WTC11 (cell line): ENCODE data around the gene HEBP1. TPM values are rescaled to one million over a fixed set of nuclear protein-coding genes. Genes with fewer than 3 reads are reported as not detected.

ENCODE experiments used
- ATAC-seq: fragments of 200-7000 bp; cut with Tn5 transposase; 2 replicates; pipeline ENCODE4 v1.10.0; 2021; ENCODE audit warnings: mild to moderate bottlenecking, moderate library complexity
- CTCF ChIA-PET: fragments of 300-600 bp; sonication (Branson Sonifier 250); formaldehyde crosslinking; loops from one replicate; lab custom pipeline; 2021; ENCODE audit warnings: antibody characterized with exemption; lab: Charles Lee
- POLR2A ChIA-PET: fragments of 350-600 bp; sonication (Branson Sonifier 250); formaldehyde crosslinking; loops from one replicate; lab custom pipeline; 2021; ENCODE audit warnings: antibody characterized with exemption; lab: Charles Lee
- DNase-seq: peaks from one replicate; pipeline ENCODE4 v3.0.0; 2021; ENCODE audit warnings: low spot score
- H3K27ac Mint-ChIP-seq: 2 replicates; pipeline ENCODE4 v1.8.0; 2021; ENCODE audit warnings: mixed read lengths
- H3K27me3 Mint-ChIP-seq: 2 replicates; pipeline ENCODE4 v1.8.0; 2021; ENCODE audit warnings: low read depth, mild to moderate bottlenecking, moderate library complexity, mixed read lengths
- H3K36me3 Mint-ChIP-seq: 2 replicates; pipeline ENCODE4 v1.8.0; 2021; ENCODE audit warnings: mixed read lengths
- H3K4me1 Mint-ChIP-seq: 2 replicates; pipeline ENCODE4 v1.8.0; 2022; ENCODE audit warnings: mixed read lengths
- H3K4me3 Mint-ChIP-seq: 2 replicates; pipeline ENCODE4 v1.8.0; 2021; ENCODE audit warnings: mild to moderate bottlenecking, moderate library complexity, mixed read lengths
- H3K9me3 Mint-ChIP-seq: 2 replicates; pipeline ENCODE4 v1.8.0; 2021; ENCODE audit warnings: mixed read lengths
- ATF3 ChIP-seq: sonication (generic); formaldehyde crosslinking; conservative IDR thresholded peaks from 2 replicates; pipeline ENCODE4 v1.8.1; 2022; ENCODE audit warnings: mild to moderate bottlenecking, missing genetic modification reagents
- CREM ChIP-seq: sonication (generic); formaldehyde crosslinking; IDR thresholded peaks from 2 replicates; pipeline ENCODE4 v1.8.1; 2022; ENCODE audit warnings: mild to moderate bottlenecking, missing genetic modification reagents, moderate library complexity
- CTCF ChIP-seq: fragments of 200-600 bp; IDR thresholded peaks from 2 replicates; pipeline ENCODE4 v1.8.0; 2022; ENCODE audit warnings: antibody characterized with exemption
- ESRRA ChIP-seq: sonication (generic); formaldehyde crosslinking; IDR thresholded peaks from 2 replicates; pipeline ENCODE4 v1.8.1; 2022; ENCODE audit warnings: mild to moderate bottlenecking, missing genetic modification reagents, borderline replicate concordance
- ETV6 ChIP-seq: sonication (generic); formaldehyde crosslinking; IDR thresholded peaks from 2 replicates; pipeline ENCODE4 v1.8.1; 2022; ENCODE audit warnings: mild to moderate bottlenecking, missing genetic modification reagents
- GRHL2 ChIP-seq: fragments of 250-450 bp; sonication (Bioruptor Pico); IDR thresholded peaks from 2 replicates; pipeline ENCODE4 v1.8.0; 2022; ENCODE audit warnings: mild to moderate bottlenecking, moderate library complexity; ENCODE audit not compliant: insufficient replicate concordance, severe bottlenecking
- HMGXB4 ChIP-seq: sonication (generic); formaldehyde crosslinking; IDR thresholded peaks from 2 replicates; pipeline ENCODE4 v1.8.1; 2023; ENCODE audit warnings: mild to moderate bottlenecking, moderate library complexity, missing genetic modification reagents
- KAT7 ChIP-seq: sonication (generic); formaldehyde crosslinking; IDR thresholded peaks from 2 replicates; pipeline ENCODE4 v1.8.1; 2023; ENCODE audit warnings: missing genetic modification reagents, mild to moderate bottlenecking, borderline replicate concordance
- MAX ChIP-seq: sonication (generic); formaldehyde crosslinking; IDR thresholded peaks from 2 replicates; pipeline ENCODE4 v1.8.0; 2022; ENCODE audit warnings: mild to moderate bottlenecking, missing genetic modification reagents
- MYBL2 ChIP-seq: sonication (generic); formaldehyde crosslinking; IDR thresholded peaks from 2 replicates; pipeline ENCODE4 v1.8.1; 2023; ENCODE audit warnings: mild to moderate bottlenecking, moderate library complexity, missing genetic modification reagents
- NFE2L1 ChIP-seq: sonication (generic); formaldehyde crosslinking; IDR thresholded peaks from 2 replicates; pipeline ENCODE4 v1.8.1; 2023; ENCODE audit warnings: missing genetic modification reagents
- NFYB ChIP-seq: sonication (generic); formaldehyde crosslinking; conservative IDR thresholded peaks from 2 replicates; pipeline ENCODE4 v1.8.0; 2022; ENCODE audit warnings: low read depth, missing genetic modification reagents
- NR1H2 ChIP-seq: sonication (generic); formaldehyde crosslinking; IDR thresholded peaks from 2 replicates; pipeline ENCODE4 v1.9.0; 2021; ENCODE audit warnings: mild to moderate bottlenecking, moderate library complexity, missing genetic modification reagents
- NR2C2 ChIP-seq: sonication (generic); formaldehyde crosslinking; IDR thresholded peaks from 2 replicates; pipeline ENCODE4 v1.8.0; 2022; ENCODE audit warnings: mild to moderate bottlenecking, missing genetic modification reagents
- RELA ChIP-seq: sonication (generic); formaldehyde crosslinking; IDR thresholded peaks from 2 replicates; pipeline ENCODE4 v1.8.1; 2022; ENCODE audit warnings: missing genetic modification reagents, mild to moderate bottlenecking, borderline replicate concordance
- RORB ChIP-seq: fragments of 250-450 bp; sonication (Bioruptor Pico); IDR thresholded peaks from 2 replicates; pipeline ENCODE4 v1.9.0; 2021; ENCODE audit warnings: mild to moderate bottlenecking
- STAT6 ChIP-seq: sonication (generic); formaldehyde crosslinking; conservative IDR thresholded peaks from 2 replicates; pipeline ENCODE4 v1.8.1; 2023; ENCODE audit warnings: mild to moderate bottlenecking, low read depth, missing genetic modification reagents, moderate library complexity
- TP53 ChIP-seq: sonication (generic); formaldehyde crosslinking; IDR thresholded peaks from 2 replicates; pipeline ENCODE4 v1.8.1; 2023; ENCODE audit warnings: mild to moderate bottlenecking, missing genetic modification reagents
- ZBTB43 ChIP-seq: sonication (generic); formaldehyde crosslinking; IDR thresholded peaks from 2 replicates; pipeline ENCODE4 v1.8.1; 2023; ENCODE audit warnings: mild to moderate bottlenecking, missing genetic modification reagents
- ZNF121 ChIP-seq: sonication (generic); formaldehyde crosslinking; IDR thresholded peaks from 2 replicates; pipeline ENCODE4 v1.8.0; 2023; ENCODE audit warnings: missing genetic modification reagents
- ZNF138 ChIP-seq: sonication (generic); formaldehyde crosslinking; conservative IDR thresholded peaks from 2 replicates; pipeline ENCODE4 v1.8.1; 2022; ENCODE audit warnings: mild to moderate bottlenecking, moderate library complexity, missing genetic modification reagents
- ZNF219 ChIP-seq: sonication (generic); formaldehyde crosslinking; IDR thresholded peaks from 2 replicates; pipeline ENCODE4 v1.8.0; 2023; ENCODE audit warnings: missing genetic modification reagents, mild to moderate bottlenecking, borderline replicate concordance
- ZNF671 ChIP-seq: fragments of 250-450 bp; sonication (Bioruptor Pico); IDR thresholded peaks from 2 replicates; pipeline ENCODE4 v1.8.0; 2021; ENCODE audit warnings: mild to moderate bottlenecking
- total RNA-seq: library from RNA; stranded (reverse); gene quantifications from 3 replicates; pipeline ENCODE4 v1.2.3, GENCODE V29; 2021
- TF ChIP-seq, protein P1 (sequence below): fragments of 250-450 bp; sonication (Bioruptor Pico); IDR thresholded peaks from 2 replicates; pipeline ENCODE4 v1.9.0; 2021; ENCODE audit warnings: moderate library complexity, mild to moderate bottlenecking, inconsistent platforms, borderline replicate concordance

Gene HEBP1
- total RNA-seq, 1 experiment from 2014 or later = 61.8 TPM

DNA sequence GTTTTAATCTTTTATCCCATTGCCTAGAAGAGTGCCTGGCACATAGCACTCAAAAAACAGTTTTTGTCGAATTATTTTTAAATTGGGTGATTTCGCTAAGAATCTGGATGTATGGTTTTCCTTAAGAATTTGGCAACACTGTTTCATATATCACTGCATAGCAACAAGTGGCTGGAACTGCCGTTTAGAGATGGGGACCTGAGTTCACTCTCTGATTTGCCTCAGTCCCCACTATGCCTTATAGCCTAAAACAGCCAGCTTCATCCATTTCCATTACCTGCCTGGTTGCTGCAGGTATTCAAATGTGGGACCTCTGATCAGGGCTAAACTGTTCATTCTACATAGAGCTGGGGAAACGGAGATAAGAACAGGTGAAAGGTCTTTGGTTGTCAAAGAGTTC, 1.8 kb downstream of the HEBP1 start (continued):
- TF ChIP-seq ZNF138 (CRISPR knock-in tag) = no peak
- no peak for TF ChIP-seq RELA (CRISPR knock-in tag)
- TF ChIP-seq CREM = no peak
- TF ChIP-seq, all 79 proteins: peak for 0

DNA sequence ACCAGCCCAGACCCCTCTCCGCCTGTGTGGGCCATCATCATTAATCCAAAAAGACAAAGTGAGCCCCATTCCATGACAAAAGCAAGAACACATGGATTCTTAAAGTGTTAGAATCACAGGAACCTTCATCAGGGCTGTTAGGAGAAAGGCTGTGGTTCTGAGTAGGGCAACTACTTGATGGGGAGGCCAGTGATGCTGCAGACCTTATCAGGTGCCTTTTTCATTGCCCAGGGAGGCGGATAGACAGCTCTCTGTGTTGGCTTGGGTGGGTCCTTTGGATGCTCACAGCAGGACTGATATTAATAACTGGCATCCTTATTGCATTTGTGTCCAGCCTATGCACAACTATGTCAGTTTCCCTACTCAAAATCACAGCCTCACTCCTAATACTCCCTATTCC, 2.3 kb downstream of the HEBP1 start:
- POLR2A ChIA-PET = no interaction called here

DNA sequence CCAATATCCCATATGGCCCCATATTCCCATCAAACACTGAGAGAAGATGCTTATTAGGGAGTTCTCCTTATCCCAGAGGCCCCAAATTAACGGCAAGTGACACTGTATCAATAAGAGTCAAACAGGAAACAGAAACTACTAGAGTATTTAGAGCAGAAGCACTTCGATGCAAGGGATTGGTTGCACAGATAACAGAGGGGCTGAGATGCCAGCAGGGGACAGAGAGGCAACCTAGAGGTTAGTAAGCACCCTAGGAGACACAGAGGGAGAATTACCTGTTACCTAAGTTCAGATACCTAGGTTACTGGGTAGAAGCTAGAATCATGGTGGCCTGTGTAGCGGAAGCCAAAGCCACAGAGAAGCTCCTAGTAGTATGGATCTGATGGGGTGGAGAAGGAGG, 2.9 kb downstream of the HEBP1 start:
- peaks cover 11% of the 10 kb centered on the region for H3K36me3 Mint-ChIP-seq
- H3K27me3 Mint-ChIP-seq = peaks cover 9% of the 10 kb centered on the region
- ChIA-PET CTCF (interaction anchor here (1.0 to 1.5 kb wide), 4 partner anchors 11 to 215 kb away, joined by 3 to 8 read pairs (median 4); no protein-coding TSS in a partner anchor), POLR2A (no interaction called here)
- no peak for ATAC-seq
- peaks cover 50% of the 10 kb centered on the region for H3K4me1 Mint-ChIP-seq
- DNase-seq = no peak
- peaks cover 5% of the 10 kb centered on the region; the same call in 1 of the 2 replicates for H3K9me3 Mint-ChIP-seq
- H3K4me3 Mint-ChIP-seq = no peak overlapping the region
- no peak overlapping the region for H3K27ac Mint-ChIP-seq
- TF ChIP-seq HMGXB4 (CRISPR knock-in tag) = no peak
- no peak for TF ChIP-seq RORB
- no peak for TF ChIP-seq STAT6 (CRISPR knock-in tag)
- TF ChIP-seq CTCF = no peak
- TF ChIP-seq ZNF121 = no peak
- TF ChIP-seq GRHL2 (CRISPR knock-in tag) = no peak
- TF ChIP-seq, protein P1, sequence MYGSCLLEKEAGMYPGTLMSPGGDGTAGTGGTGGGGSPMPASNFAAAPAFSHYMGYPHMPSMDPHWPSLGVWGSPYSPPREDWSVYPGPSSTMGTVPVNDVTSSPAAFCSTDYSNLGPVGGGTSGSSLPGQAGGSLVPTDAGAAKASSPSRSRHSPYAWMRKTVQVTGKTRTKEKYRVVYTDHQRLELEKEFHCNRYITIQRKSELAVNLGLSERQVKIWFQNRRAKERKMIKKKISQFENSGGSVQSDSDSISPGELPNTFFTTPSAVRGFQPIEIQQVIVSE = no peak
- no peak for TF ChIP-seq ZBTB43 (CRISPR knock-in tag)
- no peak for TF ChIP-seq ESRRA (CRISPR knock-in tag)
- TF ChIP-seq ATF3 (CRISPR knock-in tag) = no peak
- no peak for TF ChIP-seq TP53

More for the DNA sequence above, 2.3 kb downstream of the HEBP1 start:
- Mint-ChIP-seq H3K9me3 (peaks cover 5% of the 10 kb centered on the region; the same call in 1 of the 2 replicates), H3K4me3 (no peak overlapping the region), H3K27ac (no peak overlapping the region), H3K4me1 (peaks cover 50% of the 10 kb centered on the region), H3K27me3 (peaks cover 15% of the 10 kb centered on the region), H3K36me3 (peaks cover 11% of the 10 kb centered on the region)
- CTCF ChIA-PET = interaction anchor here (1.0 to 1.5 kb wide), 4 partner anchors 12 to 215 kb away, joined by 3 to 8 read pairs (median 4); no protein-coding TSS in a partner anchor
- no peak for DNase-seq
- ATAC-seq = no peak
- TF ChIP-seq NFYB (CRISPR knock-in tag) (no peak), KAT7 (CRISPR knock-in tag) (no peak), NR1H2 (CRISPR knock-in tag) (no peak), ZNF671 (CRISPR knock-in tag) (no peak), GRHL2 (CRISPR knock-in tag) (no peak), NFE2L1 (CRISPR knock-in tag) (no peak), MAX (CRISPR knock-in tag) (no peak), ZNF219 (CRISPR knock-in tag) (no peak), MYBL2 (CRISPR knock-in tag) (no peak), NR2C2 (CRISPR knock-in tag) (no peak), ZBTB43 (CRISPR knock-in tag) (no peak), ETV6 (CRISPR knock-in tag) (no peak)
- TF ChIP-seq, protein P1 = no peak
